Measurements from ENCODE around the gene CHTOP.

DNA sequence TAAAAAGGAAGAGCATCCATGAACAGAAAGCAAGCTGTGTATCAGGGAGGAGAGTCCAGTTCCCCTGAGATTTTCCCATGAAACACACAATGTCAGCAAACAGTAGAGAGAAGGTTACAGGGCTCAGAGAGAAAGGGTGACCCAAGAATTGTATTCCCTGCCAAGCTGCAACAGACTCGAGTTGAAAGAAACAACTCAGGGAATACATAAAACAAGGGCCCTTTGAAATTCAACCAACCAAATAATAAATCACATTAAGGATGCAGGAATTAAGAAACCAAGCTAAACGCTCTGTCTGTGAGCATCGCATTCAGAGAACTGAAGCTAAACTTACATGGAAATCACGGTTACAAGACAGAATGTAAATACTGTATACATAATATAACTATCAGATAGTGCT lies 41.1 kb upstream of the CHTOP start:
- TF ChIP-seq, protein P1, sequence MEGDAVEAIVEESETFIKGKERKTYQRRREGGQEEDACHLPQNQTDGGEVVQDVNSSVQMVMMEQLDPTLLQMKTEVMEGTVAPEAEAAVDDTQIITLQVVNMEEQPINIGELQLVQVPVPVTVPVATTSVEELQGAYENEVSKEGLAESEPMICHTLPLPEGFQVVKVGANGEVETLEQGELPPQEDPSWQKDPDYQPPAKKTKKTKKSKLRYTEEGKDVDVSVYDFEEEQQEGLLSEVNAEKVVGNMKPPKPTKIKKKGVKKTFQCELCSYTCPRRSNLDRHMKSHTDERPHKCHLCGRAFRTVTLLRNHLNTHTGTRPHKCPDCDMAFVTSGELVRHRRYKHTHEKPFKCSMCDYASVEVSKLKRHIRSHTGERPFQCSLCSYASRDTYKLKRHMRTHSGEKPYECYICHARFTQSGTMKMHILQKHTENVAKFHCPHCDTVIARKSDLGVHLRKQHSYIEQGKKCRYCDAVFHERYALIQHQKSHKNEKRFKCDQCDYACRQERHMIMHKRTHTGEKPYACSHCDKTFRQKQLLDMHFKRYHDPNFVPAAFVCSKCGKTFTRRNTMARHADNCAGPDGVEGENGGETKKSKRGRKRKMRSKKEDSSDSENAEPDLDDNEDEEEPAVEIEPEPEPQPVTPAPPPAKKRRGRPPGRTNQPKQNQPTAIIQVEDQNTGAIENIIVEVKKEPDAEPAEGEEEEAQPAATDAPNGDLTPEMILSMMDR (IDR thresholded peaks at IDR 0.05), result no peak
- TF ChIP-seq POLR2A (IDR thresholded peaks at IDR 0.05), result no peak
